ENCODE measurements around the gene DDX10. TPM values are rescaled to one million over a fixed set of nuclear protein-coding genes. Genes with fewer than 3 reads are reported as not detected.
"Not testable (repeated sequence)": the region's sequence is repeated elsewhere in the genome, so short reads cannot be mapped to it uniquely, and the experiment has no call there.

DDX10 gene
- total RNA-seq, 2 donors from 2014 or later, result 18.5 to 33.1 TPM

- Histone ChIP-seq H3K9me3 (no peaks in the 10 kb centered on the region), H3K27ac (no peak overlapping the region), H3K27me3 (replicated peaks; ENCODE audit: insufficient read depth) (no peaks in the 10 kb centered on the region), H3K36me3 (no peaks in the 10 kb centered on the region), H3K4me1 (replicated peaks) (no peaks in the 10 kb centered on the region), H3K4me3 (no peak overlapping the region)
- intact Hi-C loops (cut with DNase I), result no loop called here
- no peak for DNase-seq (ENCODE audit: low spot score)
- no peak for TF ChIP-seq CTCF (IDR thresholded peaks at IDR 0.05)
- TF ChIP-seq POLR2AphosphoS5 (IDR thresholded peaks at IDR 0.05), result no peak
- TF ChIP-seq POLR2A (IDR thresholded peaks at IDR 0.05), result no peak
- 77% methylated on average over 8 of the region's 8 CpGs for WGBS
These were observed 67.5 kb downstream of the DDX10 start for GRCh38 chr11:108732395-108732794.

- no peak for TF ChIP-seq POLR2A (IDR thresholded peaks at IDR 0.05)
- no peak for TF ChIP-seq POLR2AphosphoS5 (IDR thresholded peaks at IDR 0.05)
- no peak for TF ChIP-seq CTCF (IDR thresholded peaks at IDR 0.05)
- DNase-seq (ENCODE audit: low spot score), result no peak
- WGBS, result 76% methylated on average over 6 of the region's 6 CpGs
- H3K9me3 ChIP-seq, result no peaks in the 10 kb centered on the region
- no peaks in the 10 kb centered on the region for H3K36me3 ChIP-seq
- no peaks in the 10 kb centered on the region for H3K27me3 ChIP-seq (replicated peaks; ENCODE audit: insufficient read depth)
- no peak overlapping the region for H3K27ac ChIP-seq
- intact Hi-C loops (cut with DNase I), result no loop called here
- H3K4me3 ChIP-seq, result no peak overlapping the region
- H3K4me1 ChIP-seq (replicated peaks), result no peaks in the 10 kb centered on the region
These were observed 68.7 kb downstream of the DDX10 start for GRCh38 chr11:108733479-108734116.

- Histone ChIP-seq H3K4me1 (replicated peaks) (no peaks in the 10 kb centered on the region), H3K4me3 (no peak overlapping the region), H3K27me3 (replicated peaks; ENCODE audit: insufficient read depth) (no peaks in the 10 kb centered on the region), H3K36me3 (no peaks in the 10 kb centered on the region), H3K9me3 (no peaks in the 10 kb centered on the region), H3K27ac (no peak overlapping the region)
- TF ChIP-seq CTCF (IDR thresholded peaks at IDR 0.05), result no peak
- no peak for TF ChIP-seq POLR2AphosphoS5 (IDR thresholded peaks at IDR 0.05)
- no peak for TF ChIP-seq POLR2A (IDR thresholded peaks at IDR 0.05)
- DNase-seq (ENCODE audit: low spot score), result no peak
- 44% methylated on average over 1 of the region's 1 CpG for WGBS
- intact Hi-C loops (cut with DNase I), result no loop called here
These were observed 69.4 kb downstream of the DDX10 start for GRCh38 chr11:108734283-108734682.

- Histone ChIP-seq H3K36me3 (no peaks in the 10 kb centered on the region), H3K27me3 (replicated peaks; ENCODE audit: insufficient read depth) (no peaks in the 10 kb centered on the region), H3K27ac (no peak overlapping the region), H3K9me3 (no peaks in the 10 kb centered on the region), H3K4me1 (replicated peaks) (no peaks in the 10 kb centered on the region), H3K4me3 (no peak overlapping the region)
- DNase-seq (ENCODE audit: low spot score), result no peak
- TF ChIP-seq POLR2A (IDR thresholded peaks at IDR 0.05) (no peak), CTCF (IDR thresholded peaks at IDR 0.05) (peak in 1 of 4 experiments; percentile 27)
- 60% methylated on average over 3 of the region's 3 CpGs for WGBS
- intact Hi-C loops (cut with DNase I), result no loop called here
These were observed 70.2 kb downstream of the DDX10 start for GRCh38 chr11:108734956-108735559.

GRCh38 chr11:108740132-108740531, 75.3 kb downstream of the DDX10 start:
- intact Hi-C loops (cut with DNase I); H3K27ac ChIP-seq; H3K36me3 ChIP-seq; H3K4me1 ChIP-seq (replicated peaks); H3K27me3 ChIP-seq (replicated peaks; ENCODE audit: insufficient read depth); H3K4me3 ChIP-seq; DNase-seq (ENCODE audit: low spot score); H3K9me3 ChIP-seq: not testable (repeated sequence)
- WGBS, result 98% methylated on average over 2 of the region's 2 CpGs
